ENCODE measurements around the gene PPFIA4.

- no peak for TF ChIP-seq MAX (IDR thresholded peaks at IDR 0.05; ENCODE audit: insufficient read depth, insufficient read length)
- no peak for TF ChIP-seq EZH2 (IDR thresholded peaks at IDR 0.05; ENCODE audit: borderline replicate concordance, low read depth, low read length, severe bottlenecking)
- TF ChIP-seq CTCF (IDR thresholded peaks at IDR 0.05; ENCODE audit: extremely low read depth in 1 of 2, insufficient read depth in 1 of 2, low read depth in 1 of 2, low read length in 2 of 2), result no peak
Measured at GRCh38 chr1:203077367-203077766, 51.1 kb downstream of the PPFIA4 start.

Measured in endothelial cell of umbilical vein (primary cell).